H1 (cell line): Measurements from ENCODE around the gene TCAP. TPM values are rescaled to one million over a fixed set of nuclear protein-coding genes. Genes with fewer than 3 reads are reported as not detected.

ENCODE experiments used
- KDM4A ChIP-seq: IDR thresholded peaks from one replicate; pipeline ENCODE4 v1.7.1; 2012; ENCODE audit warnings: low read depth, mild to moderate bottlenecking, moderate library complexity, low read length, inconsistent platforms; ENCODE audit not compliant: severe bottlenecking
- TCF12 ChIP-seq: IDR thresholded peaks from 2 replicates; pipeline ENCODE4 v1.6.1; 2011; ENCODE audit warnings: low read depth, mild to moderate bottlenecking, low read length
- polyA plus RNA-seq, 7 experiments: library from polyadenylated mRNA; depleted of rRNA in 3 of 7; stranded (reverse) in 5 of 7; unstranded in 2 of 7; fragments of >200 nt in 5 of 7; fragments of 200-250 nt in 2 of 7; gene quantifications; 1 replicate in 5 of 7; 2 replicates in 1 of 7; 4 replicates in 1 of 7; pipeline versions ENCODE4 v1.2.1 to v1.2.3, GENCODE V29; 2011 to 2013; ENCODE audit warnings: missing spikeins in 2 of 7, mixed read lengths in 2 of 7
- total RNA-seq: library from RNA; stranded (reverse); fragmentation: NEBNext Ultra II Directional; extraction: Animal tissue kit (Norgen Biotek cat#: 25700); gene quantifications from 2 replicates; pipeline ENCODE4 v1.2.1, GENCODE V29; 2021
- TF ChIP-seq, protein P1 (sequence below): IDR thresholded peaks from 2 replicates; pipeline ENCODE4 v1.6.1; 2011; ENCODE audit warnings: low read depth, mild to moderate bottlenecking, low read length; ENCODE audit not compliant: insufficient read depth

The TCAP gene
- total and polyA plus RNA-seq, 2 of the 8 experiments (the other 6 are each of a cell fraction or from before 2014, with no cell fraction given) = 0.82 to 1.4 TPM

DNA sequence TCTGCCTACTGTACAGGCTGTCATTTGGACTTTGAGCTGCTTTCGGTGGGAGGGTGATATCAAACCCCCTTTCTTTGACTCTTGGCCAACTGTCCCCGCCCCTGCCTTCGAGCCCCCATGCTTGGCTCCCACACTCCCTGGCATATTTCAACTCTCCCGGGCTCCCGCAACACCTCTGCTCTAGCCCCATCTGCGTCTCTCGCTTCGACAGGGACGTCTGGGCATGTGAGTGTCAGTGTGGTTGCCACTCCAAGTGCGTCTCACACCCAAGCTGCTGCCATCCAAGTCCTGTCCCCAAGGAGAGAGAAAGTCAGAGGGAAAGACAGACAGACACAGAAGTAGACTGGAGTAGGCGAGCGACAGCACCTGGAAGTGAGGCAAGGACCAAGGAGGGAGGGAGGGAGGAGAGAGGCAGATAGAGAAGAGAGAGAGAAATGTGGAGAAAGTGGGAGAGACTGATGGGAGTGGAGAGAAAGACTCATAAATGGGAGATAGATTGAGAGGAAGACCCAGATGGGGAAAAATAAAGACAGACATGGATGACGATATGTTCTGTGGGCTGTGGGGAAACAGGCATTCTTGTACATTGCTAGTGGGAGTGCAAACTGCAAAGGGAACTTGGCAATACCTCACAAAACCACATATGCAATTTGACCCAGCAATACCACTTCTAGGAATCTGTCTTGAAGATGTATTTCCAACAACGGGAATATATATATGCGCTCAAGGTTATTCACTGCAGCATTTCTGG lies 16.4 kb upstream of the TCAP start (continued):
- no peak for TF ChIP-seq KDM4A
- no peak for TF ChIP-seq TCF12
- TF ChIP-seq, protein P1, sequence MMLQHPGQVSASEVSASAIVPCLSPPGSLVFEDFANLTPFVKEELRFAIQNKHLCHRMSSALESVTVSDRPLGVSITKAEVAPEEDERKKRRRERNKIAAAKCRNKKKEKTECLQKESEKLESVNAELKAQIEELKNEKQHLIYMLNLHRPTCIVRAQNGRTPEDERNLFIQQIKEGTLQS = no peak
